Epidermal melanocyte (primary cell): ENCODE measurements around the gene MAGED2.
"Not testable (repeated sequence)": the region's sequence is repeated elsewhere in the genome, so short reads cannot be mapped to it uniquely, and the experiment has no call there.

ENCODE experiments used
- DNase-seq: peaks from one replicate; pipeline ENCODE4 v3.0.0; 2011; ENCODE audit warnings: low spot score; ENCODE audit not compliant: insufficient read length

The MAGED2 gene

DNA sequence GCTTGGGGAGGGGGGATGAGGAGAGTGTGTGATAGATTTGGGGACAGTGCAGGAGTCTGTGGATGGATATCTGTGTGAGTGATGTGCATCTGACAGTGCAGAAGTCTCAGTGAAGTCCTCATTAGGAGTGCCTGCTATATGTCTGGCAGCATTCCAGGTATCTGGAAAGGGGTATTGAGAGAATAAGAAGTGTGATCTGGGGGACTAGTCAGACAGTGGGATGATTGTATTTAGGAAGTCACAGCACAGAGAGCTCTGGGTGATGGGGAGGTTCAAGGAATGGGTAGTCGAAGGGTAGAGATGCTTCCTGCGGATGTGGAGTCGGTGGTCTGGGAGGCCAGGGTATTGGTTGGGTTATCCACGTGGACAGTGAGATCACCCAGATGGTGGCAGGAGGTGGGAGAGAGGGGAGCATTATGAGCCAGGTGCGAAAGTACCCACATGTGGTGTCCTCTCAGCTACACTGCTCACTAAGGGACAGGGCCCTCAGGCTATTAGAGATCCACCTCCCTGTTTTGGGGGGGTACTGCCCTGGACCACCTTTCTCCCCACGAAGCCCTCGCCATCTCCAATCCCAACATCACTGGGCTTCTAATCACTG is 9.8 kb downstream of the MAGED2 start:
- DNase-seq: no peak

DNA sequence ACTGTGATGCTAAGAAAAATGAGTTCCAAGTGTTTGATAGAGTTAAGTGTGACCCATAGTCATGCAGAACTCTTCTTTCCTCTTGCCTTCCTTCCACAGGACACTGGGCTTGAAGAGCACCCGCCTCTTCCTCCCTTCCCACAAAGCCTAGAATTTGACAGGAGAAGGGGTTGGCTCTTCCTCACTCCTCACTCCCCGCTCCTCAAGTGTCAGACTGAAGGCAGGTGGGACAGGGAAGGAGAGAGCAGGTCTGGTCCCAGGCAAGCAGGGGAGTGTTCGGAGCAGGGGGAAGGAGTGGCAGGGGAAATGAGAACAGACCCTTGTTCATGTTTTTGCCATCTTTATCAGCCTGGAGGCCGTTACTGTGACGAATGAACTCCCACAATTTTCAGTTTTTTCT is 10.7 kb downstream of the MAGED2 start:
- DNase-seq: no peak

DNA sequence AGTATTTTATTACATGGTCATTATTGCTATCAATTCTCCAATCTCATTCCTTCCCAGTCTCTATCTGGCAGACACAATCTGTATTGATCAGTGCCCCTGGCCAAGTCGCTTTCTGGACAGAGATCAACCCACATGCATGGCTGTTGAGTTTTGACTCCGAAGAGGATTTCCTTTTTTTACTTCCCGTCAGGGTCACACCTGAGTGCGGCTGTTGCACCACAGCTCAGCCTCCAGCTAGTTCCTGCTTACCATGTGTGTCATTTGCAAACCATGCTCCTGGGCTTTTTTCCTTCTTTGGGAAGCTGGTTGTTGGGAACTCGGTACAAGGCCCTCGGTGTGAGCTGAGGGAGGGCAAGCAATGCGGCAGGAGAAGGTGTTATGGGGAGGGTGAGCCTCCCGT is 11.7 kb downstream of the MAGED2 start:
- no peak for DNase-seq

DNA sequence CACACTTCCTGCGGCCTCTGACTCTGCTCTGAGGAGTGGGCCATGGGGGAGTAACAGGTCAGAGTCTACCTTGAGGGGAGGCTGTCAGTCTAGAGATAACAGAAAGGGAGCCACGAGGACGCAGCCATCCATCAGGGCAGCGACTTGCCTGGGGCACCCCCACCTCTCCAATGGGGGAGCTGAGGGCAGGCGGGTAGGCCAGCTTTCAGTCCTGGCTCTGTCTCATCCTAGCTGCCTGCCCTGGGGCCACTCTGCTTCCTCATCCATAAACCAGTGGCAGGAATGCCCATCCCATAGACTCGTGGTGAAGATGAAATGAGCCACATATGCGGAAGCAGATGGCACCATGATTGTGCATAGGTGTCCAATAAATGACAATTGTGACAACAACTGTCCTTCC is 13.2 kb downstream of the MAGED2 start:
- DNase-seq: no peak

DNA sequence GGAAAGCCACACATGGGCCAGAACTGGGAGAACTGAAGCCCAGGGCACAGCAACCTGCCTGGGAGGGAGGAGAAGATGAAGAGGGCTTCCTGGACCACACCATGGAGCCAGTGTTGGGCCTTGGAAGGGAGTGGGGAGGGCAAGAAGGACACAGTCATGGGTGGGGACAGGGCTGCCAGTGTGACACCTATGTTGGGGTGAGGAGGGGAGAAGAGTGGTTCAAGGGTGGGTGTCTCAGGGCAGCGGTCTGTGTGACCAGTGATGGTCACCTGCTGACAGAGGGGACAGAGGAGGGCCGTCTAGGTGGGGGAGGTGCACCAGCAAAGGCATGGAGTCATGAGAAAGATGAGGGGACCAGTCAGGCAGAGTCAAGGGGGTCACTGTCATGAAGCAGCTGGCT is 13.8 kb downstream of the MAGED2 start:
- DNase-seq: no peak

DNA sequence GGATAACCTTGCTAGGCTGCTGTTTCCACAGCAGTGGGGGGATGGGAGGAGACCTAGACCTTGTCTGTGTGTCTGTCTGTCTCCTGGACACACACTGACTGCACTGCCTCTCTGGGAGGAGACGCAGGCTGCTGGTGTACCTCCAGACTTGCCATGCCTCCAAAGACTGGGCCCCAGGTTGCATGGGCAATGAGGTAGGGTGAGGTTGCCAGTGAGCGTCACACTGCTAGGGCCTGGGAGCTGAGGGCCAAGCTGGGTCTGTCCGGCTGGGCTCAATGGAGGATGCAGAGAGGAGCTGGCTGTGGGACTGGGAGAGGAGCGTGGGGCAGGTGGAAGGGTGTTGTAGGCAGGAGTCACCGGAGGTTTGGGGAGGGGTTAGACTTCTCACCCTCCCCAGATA is 16.6 kb downstream of the MAGED2 start:
- no peak for DNase-seq

DNA sequence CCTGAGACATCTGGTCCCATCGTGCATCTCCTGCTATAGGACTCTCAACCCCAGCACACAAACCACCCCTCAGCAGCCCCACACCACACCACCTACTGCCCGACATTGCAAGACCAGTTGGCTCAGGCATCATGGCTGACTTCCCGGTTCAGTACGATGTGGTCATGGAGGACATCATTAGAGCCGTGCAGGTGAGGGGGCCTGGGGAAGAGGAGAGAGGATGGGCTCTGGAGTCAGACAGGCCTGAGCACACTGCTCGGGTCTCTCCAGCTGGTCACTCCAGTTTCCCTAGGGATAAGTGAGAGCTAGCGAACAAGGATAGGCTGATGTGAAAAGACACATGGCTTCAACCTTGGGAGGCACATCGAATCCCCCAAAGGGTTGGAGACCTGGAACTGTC is 17.2 kb downstream of the MAGED2 start:
- DNase-seq: no peak

DNA sequence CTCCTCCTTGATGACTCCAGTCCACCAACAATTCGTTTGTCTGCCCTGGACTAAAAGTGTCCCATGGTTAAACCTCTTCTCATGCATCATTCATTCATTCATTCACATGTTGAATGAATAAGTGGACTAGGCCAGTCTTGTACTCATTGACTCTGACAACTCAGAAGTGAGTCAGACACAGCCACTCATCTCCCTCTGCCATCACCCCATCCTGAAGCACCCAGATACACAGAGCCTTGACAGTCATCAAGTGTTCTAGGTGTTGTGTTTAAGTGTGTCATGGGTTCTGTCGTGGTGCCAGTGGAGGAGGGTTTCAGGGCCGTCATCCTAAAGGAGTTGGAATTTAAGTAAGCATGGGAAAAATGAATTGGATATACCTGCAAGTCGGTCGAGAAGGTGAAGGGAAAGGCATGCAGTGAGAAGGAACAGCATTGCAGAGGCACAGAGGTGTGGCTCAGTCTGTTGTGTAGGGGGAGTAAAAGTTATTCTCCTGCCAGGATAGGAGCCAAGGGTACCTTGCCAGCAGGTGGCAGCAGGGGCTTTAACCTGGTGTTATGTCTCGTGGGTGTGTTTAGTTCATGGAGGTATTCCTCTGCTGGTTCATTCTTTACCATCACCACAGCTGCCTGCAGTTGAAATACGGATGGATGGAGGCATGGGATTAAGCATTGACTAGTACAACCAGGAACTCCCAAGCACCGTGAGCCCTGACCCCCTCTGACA is 18.3 kb downstream of the MAGED2 start:
- DNase-seq: no peak

DNA sequence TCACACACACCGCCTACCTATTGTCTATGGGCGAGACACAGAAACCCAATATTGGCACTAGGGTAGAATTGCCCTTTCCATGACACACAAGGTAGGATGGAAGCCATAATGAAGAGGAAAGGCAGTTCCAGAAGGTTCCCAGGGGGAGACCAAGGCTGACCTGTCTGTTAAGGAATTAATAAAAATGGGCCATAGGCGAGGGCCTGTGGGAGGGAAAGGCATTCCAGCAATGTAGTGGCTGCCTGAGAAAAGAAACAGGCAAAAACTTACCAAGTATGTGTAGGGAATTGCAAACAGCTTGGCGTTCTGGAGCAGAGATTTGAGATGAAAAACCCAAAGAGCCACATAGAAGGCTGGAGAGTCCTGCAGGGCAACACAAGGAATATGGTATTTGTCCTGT is 19.1 kb downstream of the MAGED2 start:
- no peak for DNase-seq

DNA sequence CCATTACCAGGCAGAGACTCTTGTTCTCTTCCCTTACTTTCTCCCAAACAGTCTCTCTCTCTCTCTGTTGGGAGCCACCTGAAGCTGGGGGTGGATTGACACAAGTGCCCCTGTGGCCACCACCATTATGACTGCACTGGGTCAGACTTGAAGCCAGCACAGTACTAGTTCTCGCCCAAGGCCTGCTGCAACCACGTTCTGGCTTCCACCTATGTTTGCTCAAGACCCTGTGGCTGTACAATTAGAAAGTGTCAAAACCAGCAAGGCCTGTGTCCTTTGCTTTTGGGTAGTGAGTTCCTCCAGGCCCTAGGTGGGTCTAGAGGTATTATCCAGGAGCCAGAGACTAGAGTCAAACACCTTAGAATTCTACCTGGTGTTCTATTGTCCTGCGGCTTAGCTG is 31.0 kb downstream of the MAGED2 start:
- no peak for DNase-seq

DNA sequence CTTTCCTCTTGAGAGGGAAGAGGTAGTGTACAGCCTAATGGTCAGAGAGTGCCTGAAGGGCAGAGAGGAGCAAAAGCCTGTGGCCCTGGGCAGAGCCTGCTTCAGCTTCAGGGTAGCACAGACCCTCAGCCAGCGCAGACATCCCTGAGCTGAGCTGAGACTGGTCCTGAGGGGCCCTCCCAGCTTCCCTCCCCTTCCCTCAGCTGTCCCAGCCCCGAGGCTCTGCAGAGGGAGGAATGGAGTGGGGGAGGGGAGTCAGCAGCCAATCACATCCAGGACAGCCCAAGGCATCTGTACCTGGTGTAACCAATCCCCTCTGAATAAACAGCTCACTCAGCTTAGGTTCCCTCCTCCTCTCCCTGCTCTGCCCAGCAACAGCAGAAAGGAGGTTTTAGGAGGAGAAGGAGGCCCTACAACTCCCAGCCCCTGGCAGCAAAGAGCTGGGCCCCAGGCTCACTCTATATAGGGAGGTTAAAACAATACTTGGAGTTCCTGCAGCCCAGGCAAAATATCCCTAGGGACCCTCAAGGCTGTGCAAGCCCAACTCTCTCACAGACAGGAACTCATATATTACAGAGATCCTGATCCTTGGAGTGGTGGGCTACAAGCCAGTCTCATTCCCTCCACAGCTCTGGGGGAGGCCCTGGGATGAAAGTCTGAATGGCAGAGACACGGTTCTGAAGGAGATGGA is 33.8 kb downstream of the MAGED2 start:
- not testable (repeated sequence) for DNase-seq

DNA sequence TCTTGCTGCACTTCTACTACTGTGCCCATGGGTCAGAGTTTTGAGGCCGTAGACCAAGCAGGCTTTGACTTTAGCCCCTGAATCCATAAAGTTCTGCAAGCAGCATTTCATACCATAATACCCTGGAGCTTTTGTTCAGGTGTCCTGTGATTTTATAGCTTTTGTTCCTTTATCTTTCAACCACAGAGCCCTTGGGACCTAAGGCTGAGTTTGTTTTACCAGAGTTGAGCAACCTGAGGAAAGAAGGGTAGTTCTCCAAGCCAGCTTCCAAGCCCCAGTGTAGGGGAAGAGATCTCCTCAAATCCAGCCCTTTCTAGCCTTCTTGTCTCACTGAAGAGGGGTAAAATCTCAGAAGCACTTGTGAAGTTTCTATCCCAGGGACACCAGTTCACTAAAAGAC is 35.1 kb downstream of the MAGED2 start:
- DNase-seq: no peak

DNA sequence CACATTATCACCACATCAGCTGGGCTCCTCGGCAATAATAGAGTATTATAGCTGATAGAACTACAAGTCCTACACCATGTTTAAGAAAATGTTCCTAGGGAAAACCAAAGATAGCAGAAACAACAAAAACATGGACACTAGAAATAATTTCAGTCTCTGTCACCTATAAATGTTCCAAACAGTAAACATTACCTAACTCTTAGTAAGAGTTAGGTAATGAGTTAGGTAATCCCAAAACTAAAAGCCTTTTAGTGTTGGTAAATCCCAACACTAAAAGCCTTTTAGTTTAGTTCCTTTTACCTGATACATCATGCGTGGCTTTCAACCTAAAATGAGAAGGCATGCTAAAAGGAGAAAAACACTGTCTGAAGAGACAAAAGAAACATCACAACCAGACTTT is 35.5 kb downstream of the MAGED2 start:
- DNase-seq: no peak

DNA sequence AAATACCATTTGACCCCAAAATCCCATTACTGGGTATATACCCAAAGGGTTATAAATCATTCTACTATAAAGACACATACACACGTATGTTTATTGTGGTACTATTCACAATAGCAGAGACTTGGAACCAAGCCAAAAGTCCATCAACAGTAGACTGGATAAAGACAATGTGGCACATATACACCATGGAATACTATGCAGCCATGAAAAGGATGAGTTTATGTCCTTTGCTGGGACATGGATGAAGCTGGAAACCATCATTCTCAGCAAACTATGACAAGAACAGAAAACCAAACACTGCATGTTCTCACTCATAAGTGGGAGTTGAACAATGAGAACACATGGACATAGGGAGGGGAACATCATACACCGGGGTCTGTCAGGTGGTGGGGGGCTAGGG is 40.2 kb downstream of the MAGED2 start:
- not testable (repeated sequence) for DNase-seq

DNA sequence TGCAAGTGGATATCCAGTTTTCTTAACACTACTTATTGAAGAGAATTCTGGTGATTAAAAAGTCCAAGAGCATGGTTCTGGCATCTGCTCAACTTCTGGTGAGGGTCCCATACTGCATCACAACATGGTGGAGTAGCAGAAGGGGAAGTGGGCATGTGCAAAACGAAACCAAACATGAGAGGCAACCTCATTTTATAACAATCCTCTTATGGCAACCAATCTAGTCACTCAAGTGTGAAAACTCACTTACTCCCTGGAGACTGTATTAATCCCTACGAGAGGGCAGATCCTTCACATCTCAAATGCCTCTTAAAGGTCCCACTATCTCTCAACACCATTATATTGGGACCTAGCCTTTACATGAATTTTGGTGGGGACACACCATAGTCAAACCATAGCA is 57.7 kb downstream of the MAGED2 start:
- DNase-seq: no peak
